GM23338 (cell line): ENCODE measurements around the gene PPFIBP2. TPM values are rescaled to one million over a fixed set of nuclear protein-coding genes. Genes with fewer than 3 reads are reported as not detected.

Source experiments
- ATAC-seq: fragments of 200-7000 bp; cut with Tn5 transposase; 3 replicates; pipeline ENCODE4 v1.9.1; 2020
- DNase-seq: peaks from one replicate; pipeline ENCODE4 v3.0.0-alpha.2; 2015; ENCODE audit warnings: low spot score
- H2AFZ ChIP-seq: fragments of 200-600 bp; sonication (generic); 2 replicates; pipeline ENCODE4 v1.8.0; 2016; ENCODE audit warnings: antibody characterized with exemption, mild to moderate bottlenecking, moderate library complexity
- H3F3A ChIP-seq: fragments of 200-600 bp; sonication (generic); replicated peaks from 2 replicates; pipeline ENCODE4 v1.8.0; 2017; ENCODE audit warnings: antibody characterized with exemption, mixed run types, low read depth
- H3K27ac ChIP-seq: fragments of 200-600 bp; sonication (generic); 2 replicates; pipeline ENCODE4 v1.6.1; 2016; ENCODE audit warnings: low read depth
- H3K27me3 ChIP-seq: fragments of 200-600 bp; sonication (generic); 2 replicates; pipeline ENCODE4 v1.8.0; 2016; ENCODE audit warnings: mild to moderate bottlenecking, mixed run types, moderate library complexity; ENCODE audit not compliant: insufficient read depth
- H3K36me3 ChIP-seq: fragments of 200-600 bp; sonication (generic); 2 replicates; pipeline ENCODE4 v1.8.0; 2016; ENCODE audit warnings: mild to moderate bottlenecking; ENCODE audit not compliant: insufficient read depth
- H3K4me1 ChIP-seq: fragments of 200-600 bp; sonication (generic); 2 replicates; pipeline ENCODE4 v1.8.0; 2016; ENCODE audit warnings: mild to moderate bottlenecking, moderate library complexity; ENCODE audit not compliant: insufficient read depth
- H3K4me2 ChIP-seq: fragments of 200-600 bp; sonication (generic); 2 replicates; pipeline ENCODE4 v1.7.1; 2017; ENCODE audit warnings: mixed run types
- H3K4me3 ChIP-seq: fragments of 200-600 bp; sonication (generic); 2 replicates; pipeline ENCODE4 v1.6.1; 2016; ENCODE audit warnings: mixed run types
- H3K79me2 ChIP-seq: fragments of 200-600 bp; sonication (generic); replicated peaks from 2 replicates; pipeline ENCODE4 v1.8.0; 2017; ENCODE audit warnings: mild to moderate bottlenecking; ENCODE audit not compliant: insufficient read depth
- H3K9me2 ChIP-seq: fragments of 200-600 bp; sonication (generic); 2 replicates; pipeline ENCODE4 v1.8.0; 2017; ENCODE audit not compliant: insufficient read depth
- H4K20me1 ChIP-seq: fragments of 200-600 bp; sonication (generic); replicated peaks from 2 replicates; pipeline ENCODE4 v1.8.0; 2017; ENCODE audit warnings: mild to moderate bottlenecking; ENCODE audit not compliant: insufficient read depth
- H3K27ac Mint-ChIP-seq: 2 replicates; pipeline ENCODE4 v1.8.0; 2020; ENCODE audit warnings: inconsistent platforms, mild to moderate bottlenecking, moderate library complexity, mixed read lengths
- H3K27me3 Mint-ChIP-seq: 3 replicates; pipeline ENCODE4 v1.8.0; 2022; ENCODE audit warnings: low read depth, mild to moderate bottlenecking, moderate library complexity, mixed read lengths, inconsistent platforms; ENCODE audit not compliant: insufficient read depth, poor library complexity
- H3K36me3 Mint-ChIP-seq: 3 replicates; pipeline ENCODE4 v1.8.0; 2021; ENCODE audit warnings: low read depth, mild to moderate bottlenecking, inconsistent platforms, moderate library complexity, mixed read lengths
- H3K4me1 Mint-ChIP-seq: 3 replicates; pipeline ENCODE4 v1.8.0; 2020; ENCODE audit warnings: mild to moderate bottlenecking, inconsistent platforms, mixed read lengths
- H3K4me3 Mint-ChIP-seq: 3 replicates; pipeline ENCODE4 v1.8.0; 2021; ENCODE audit warnings: moderate library complexity, mild to moderate bottlenecking, inconsistent platforms, mixed read lengths
- H3K9me3 Mint-ChIP-seq: 3 replicates; pipeline ENCODE4 v1.8.0; 2020; ENCODE audit warnings: moderate library complexity, mild to moderate bottlenecking, inconsistent platforms, mixed read lengths
- EZH2phosphoT487 ChIP-seq: fragments of 200-600 bp; sonication (generic); IDR thresholded peaks from one replicate; pipeline ENCODE4 v1.8.1; 2018; ENCODE audit warnings: antibody characterized with exemption; ENCODE audit not compliant: unreplicated experiment
- JUNB ChIP-seq: IDR thresholded peaks from one replicate; pipeline ENCODE4 v1.6.1; 2016; ENCODE audit warnings: antibody characterized with exemption; ENCODE audit not compliant: unreplicated experiment
- NANOG ChIP-seq: IDR thresholded peaks from 2 replicates; pipeline ENCODE4 v1.6.1; 2016; ENCODE audit warnings: antibody characterized with exemption, borderline replicate concordance
- POLR2AphosphoS5 ChIP-seq: IDR thresholded peaks from 2 replicates; pipeline ENCODE4 v1.6.1; 2016; ENCODE audit warnings: antibody characterized with exemption, low read depth
- REST ChIP-seq: IDR thresholded peaks from one replicate; pipeline ENCODE4 v1.6.1; 2018; ENCODE audit warnings: antibody characterized with exemption; ENCODE audit not compliant: unreplicated experiment
- ZNF114 ChIP-seq: fragments of 250-450 bp; sonication (Bioruptor Pico); IDR thresholded peaks from 2 replicates; pipeline ENCODE4 v1.5.0; 2020; ENCODE audit warnings: mild to moderate bottlenecking, moderate library complexity
- ZNF331 ChIP-seq: fragments of 250-450 bp; sonication (Bioruptor Pico); IDR thresholded peaks from 2 replicates; pipeline ENCODE4 v1.5.0; 2020; ENCODE audit warnings: low read depth, mild to moderate bottlenecking, moderate library complexity
- ZNF462 ChIP-seq: fragments of 250-450 bp; sonication (Bioruptor Pico); IDR thresholded peaks from 2 replicates; pipeline ENCODE4 v1.5.0; 2020; ENCODE audit warnings: mild to moderate bottlenecking, moderate library complexity
- polyA plus RNA-seq: library from polyadenylated mRNA; unstranded; fragments of >200 nt; fragmentation: Nextera tagmentation; extraction: Ambion mirVana; gene quantifications from 2 replicates; pipeline ENCODE4 v1.2.1, GENCODE V29; 2016
- total RNA-seq: library from RNA; depleted of rRNA; stranded (reverse); fragments of >200 nt; shearing (Covaris generic); gene quantifications from 2 replicates; pipeline ENCODE4 v1.2.3, GENCODE V29; 2014

Gene PPFIBP2
- total and polyA plus RNA-seq, 2 experiments from 2014 or later = 7.1 to 14.8 TPM

DNA sequence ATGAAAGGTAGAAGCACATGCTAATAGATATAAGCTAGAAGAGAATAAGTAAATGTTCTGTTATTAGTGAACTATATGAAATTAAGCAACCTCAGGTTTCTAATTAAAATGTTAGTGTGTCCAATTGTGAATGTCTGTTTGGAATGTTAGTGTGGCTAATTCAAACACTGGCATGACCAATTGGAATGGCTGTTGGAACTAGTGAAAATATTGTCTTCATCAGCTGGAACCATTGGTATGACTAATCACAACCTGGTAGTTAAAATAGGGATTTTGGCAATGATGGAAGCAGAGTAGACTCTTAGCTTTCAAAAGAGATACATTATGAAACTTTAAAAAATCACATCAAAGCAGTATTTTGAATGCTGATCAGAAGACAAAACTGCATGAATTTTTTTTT, 92.7 kb downstream of the PPFIBP2 start:
- H3K4me3 Mint-ChIP-seq = no peak overlapping the region
- ATAC-seq = no peak
- no peaks in the 10 kb centered on the region for H3K36me3 ChIP-seq
- H3K79me2 ChIP-seq = no peaks in the 10 kb centered on the region
- no peak overlapping the region for H3K27ac ChIP-seq
- H4K20me1 ChIP-seq = no peaks in the 10 kb centered on the region
- no peaks in the 10 kb centered on the region for H3K27me3 Mint-ChIP-seq
- no peaks in the 10 kb centered on the region for H3K4me1 ChIP-seq
- H3K27me3 ChIP-seq = no peaks in the 10 kb centered on the region
- H3K36me3 Mint-ChIP-seq = no peaks in the 10 kb centered on the region
- H3K27ac Mint-ChIP-seq = no peak overlapping the region
- H3K4me1 Mint-ChIP-seq = peaks cover under 1% of the 10 kb centered on the region; the same call in 2 of the 3 replicates
- H2AFZ ChIP-seq = no peak overlapping the region
- no peaks in the 10 kb centered on the region for H3K9me3 Mint-ChIP-seq
- H3K4me3 ChIP-seq = no peak overlapping the region
- H3K9me2 ChIP-seq = no peaks in the 10 kb centered on the region
- no peaks in the 10 kb centered on the region for H3F3A ChIP-seq
- DNase-seq = no peak
- TF ChIP-seq ZNF462 (no peak), ZNF114 (no peak), REST (no peak), ZNF331 (no peak), POLR2AphosphoS5 (no peak), JUNB (no peak), NANOG (no peak), EZH2phosphoT487 (no peak)
- no peak overlapping the region for H3K4me2 ChIP-seq
